A172 (cell line): Measurements from ENCODE around the gene CPSF6. TPM values are rescaled to one million over a fixed set of nuclear protein-coding genes. Genes with fewer than 3 reads are reported as not detected.

ENCODE experiments used
- total RNA-seq: library from RNA; depleted of rRNA; stranded (reverse); fragments of >200 nt; shearing (Covaris generic); gene quantifications from 2 replicates; pipeline ENCODE4 v1.2.3, GENCODE V29; 2014; rRNA removed

Gene CPSF6
- total RNA-seq, 1 experiment from 2014 or later = 39.0 TPM

Other genes starting within 250 kb of the CPSF6 start
- gene LYZ, start 108.8 kb downstream of the CPSF6 start, total RNA-seq = 0.07 and 2.3 TPM in 2 replicates
- 46.1 and 56.3 TPM in 2 replicates for gene YEATS4, start 120.2 kb downstream of the CPSF6 start, total RNA-seq
- 42.4 and 43.6 TPM in 2 replicates for gene FRS2, start 230.8 kb downstream of the CPSF6 start, total RNA-seq